GM19240 (cell line): ENCODE measurements around the gene PRLR.
"Not testable (repeated sequence)": the region's sequence is repeated elsewhere in the genome, so short reads cannot be mapped to it uniquely, and the experiment has no call there.

ENCODE experiments used
- DNase-seq: peaks from one replicate; pipeline ENCODE4 v3.0.0; 2011; ENCODE audit warnings: low spot score; ENCODE audit not compliant: insufficient read length

Gene PRLR

DNA sequence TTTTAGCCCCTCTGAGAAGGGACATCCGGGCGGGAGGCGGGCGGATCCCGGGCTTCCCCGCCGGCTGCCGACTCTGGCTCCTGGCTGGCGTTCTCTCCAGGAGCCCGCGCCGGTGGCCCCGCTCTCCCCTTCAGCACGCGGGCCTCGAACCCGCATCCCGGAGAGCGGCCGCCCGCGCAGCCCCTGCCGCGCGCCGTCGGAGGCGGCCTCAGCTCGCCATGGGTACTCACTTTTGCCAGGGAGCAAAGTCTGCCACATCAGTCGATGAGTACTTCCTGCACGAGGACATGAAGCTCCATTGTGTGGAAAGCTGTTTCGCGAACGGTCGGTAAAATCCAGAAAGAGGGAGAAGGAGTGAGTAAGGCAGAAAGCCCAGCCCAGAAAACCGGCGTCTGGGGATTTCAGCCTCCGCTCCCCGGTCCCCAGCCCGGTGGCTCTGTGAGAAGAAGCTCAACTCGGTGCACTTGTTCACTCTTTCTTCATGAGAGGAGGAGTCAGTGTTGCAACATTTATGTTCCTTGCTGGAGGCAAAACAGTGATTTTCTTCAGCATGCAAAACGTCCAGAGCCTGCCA lies at the start of gene PRLR:
TSS of gene PRLR (minus strand) at position 450 of the 574 bp plus-strand sequence. CDS start 140,867 bp downstream, outside the sequence.
- DNase-seq, result no peak

DNA sequence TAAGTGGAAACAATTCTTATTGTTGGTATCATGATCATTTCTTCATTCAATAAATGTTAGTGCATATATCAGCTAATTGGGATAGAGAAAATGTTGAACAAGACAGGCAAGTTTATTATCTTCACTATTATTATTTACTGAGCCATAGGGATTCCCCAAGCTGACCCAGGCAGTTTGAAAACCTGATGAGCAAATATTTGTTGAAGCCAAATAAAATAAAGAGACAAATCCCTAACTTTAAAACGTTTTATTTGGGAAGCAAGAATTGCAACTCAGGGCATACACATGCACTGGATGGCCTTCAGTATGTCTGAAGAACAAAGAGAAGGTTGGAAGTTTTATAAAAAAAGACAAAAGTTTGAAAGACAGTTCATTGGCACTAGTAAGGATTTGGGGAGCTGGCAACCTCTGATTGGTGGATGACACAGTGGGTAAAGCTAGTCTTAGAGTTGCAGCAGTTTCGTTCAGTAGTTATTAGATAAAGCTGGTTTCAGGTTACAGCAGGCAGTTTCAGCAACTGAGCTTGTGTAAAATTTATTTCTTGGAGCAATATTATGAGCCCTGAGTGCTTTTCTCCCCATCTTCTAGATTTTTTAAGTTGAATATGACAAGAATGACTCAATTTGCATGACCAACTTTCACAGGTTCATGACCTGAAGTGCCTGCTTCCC lies 44.7 kb upstream of the PRLR start:
- DNase-seq, result no peak

DNA sequence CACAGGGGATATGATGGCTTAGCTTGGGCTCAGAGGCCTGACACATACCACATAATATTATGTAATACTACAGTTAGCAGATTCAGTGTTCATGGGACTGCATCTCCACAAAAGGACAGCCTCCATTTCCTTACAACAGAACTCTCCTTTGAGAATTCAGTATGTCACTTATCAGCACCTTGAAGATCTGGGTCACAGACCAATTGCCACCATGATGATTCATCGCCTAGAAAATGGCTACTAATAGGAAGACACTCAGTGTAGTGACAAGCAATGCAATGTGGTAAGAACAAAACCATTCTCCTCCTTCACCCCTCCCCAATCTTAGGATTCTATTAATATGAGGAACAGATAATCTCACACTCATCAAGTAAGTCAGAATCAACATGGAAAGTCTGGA lies 38.7 kb upstream of the PRLR start:
- no peak for DNase-seq

DNA sequence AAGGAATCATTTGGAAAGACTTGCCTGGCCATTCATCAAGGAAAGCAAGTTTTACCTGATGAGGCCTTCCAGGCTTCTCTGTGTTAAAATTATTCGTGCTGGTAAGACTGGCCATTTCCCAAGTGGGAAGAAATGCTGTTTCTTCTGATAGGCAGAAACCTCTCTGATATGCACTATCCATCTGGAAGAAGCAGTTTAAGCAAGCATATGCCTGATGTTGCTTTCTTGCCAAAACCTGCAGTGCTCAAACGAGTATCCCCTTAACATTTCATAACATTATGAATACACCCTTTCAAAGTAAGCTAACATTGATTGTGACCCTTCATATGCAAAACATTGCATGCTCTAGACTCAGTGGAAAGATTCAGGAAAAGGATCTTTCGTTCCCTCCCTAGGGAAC lies 36.0 kb upstream of the PRLR start:
- DNase-seq, result no peak

DNA sequence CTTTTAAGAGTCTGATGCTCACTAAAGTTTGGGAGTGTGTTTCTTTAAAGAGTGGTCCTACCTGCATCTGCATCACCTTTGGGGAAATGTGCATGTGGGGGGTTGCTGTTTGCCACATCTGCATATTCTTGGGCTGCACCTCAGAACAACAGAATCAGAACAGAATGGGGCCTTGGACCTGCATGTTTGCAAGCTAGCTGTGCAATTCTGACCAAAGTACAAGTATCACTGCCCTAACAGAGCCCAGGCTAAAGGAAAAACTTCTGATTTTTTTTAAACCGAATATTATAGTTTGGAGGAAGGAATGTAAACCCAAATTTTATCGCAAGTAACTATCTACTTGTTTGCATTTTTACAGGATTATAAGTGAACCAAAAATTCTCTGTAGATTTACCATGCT lies 34.2 kb upstream of the PRLR start:
- no peak for DNase-seq

DNA sequence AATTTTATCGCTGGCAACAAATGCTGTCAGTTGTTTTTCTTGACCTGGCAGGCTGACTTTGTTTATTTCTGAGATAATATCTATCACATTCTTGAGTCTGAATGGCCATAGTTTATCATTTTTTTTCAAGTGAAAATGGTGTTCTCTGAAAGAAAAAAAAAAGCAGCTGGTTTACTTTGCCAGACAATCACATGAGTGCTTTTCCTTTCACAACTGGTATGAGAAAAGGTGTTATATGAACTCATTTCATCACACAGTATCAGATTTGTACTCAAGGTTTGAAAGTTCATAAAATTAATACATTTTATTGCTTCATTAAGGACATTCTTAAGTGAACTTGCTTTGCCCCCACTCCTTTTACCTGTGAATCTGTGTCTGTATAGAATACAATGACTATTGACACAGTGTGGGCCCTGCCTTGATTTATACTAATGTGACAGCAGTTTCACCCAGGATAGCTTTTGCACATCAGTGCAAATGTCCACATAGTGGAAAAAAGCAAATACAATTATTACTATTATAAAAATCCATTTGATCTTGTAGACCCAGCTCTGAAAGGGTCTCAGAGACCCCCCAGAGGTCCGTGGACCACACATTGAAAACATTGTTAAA lies 33.1 kb upstream of the PRLR start:
- no peak for DNase-seq

DNA sequence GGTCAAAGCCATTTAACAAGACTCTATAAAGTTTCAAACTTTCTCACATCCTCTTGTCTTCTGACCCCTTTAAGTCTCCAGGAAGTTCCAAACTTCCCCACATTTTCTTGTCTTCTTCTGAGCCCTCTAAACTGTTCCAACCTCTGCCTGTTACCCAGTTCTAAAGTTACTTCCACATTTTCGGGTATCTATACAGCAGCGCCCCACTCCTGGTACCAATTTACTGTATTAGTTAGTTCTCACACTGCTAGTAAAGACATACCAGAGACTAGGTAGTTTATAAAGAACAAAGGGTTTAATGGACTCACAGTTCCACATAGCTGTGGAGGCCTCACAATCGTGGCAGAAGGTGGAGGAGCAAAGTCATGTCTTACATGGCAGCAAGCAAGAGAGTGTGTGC lies 23.3 kb upstream of the PRLR start:
- DNase-seq, result no peak

DNA sequence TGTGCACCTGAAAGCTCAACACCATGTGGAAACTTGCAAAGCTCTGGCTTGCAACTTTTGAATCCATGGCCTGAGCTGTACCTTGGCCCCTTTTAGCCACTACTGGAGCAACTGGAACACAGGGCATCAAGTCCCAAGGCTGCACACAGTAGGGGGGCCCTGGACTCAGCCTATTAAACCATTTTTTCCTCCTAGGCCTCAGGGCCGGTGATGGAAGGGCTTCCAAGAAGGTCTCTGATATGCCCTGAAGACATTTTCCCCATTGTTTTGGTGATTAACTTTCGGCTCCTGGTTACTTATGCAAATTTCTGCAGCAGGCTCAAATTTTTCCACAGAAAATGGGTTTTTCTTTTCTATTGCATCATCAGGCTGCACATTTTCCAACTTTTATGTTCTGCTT lies 22.7 kb upstream of the PRLR start:
- DNase-seq, result no peak

DNA sequence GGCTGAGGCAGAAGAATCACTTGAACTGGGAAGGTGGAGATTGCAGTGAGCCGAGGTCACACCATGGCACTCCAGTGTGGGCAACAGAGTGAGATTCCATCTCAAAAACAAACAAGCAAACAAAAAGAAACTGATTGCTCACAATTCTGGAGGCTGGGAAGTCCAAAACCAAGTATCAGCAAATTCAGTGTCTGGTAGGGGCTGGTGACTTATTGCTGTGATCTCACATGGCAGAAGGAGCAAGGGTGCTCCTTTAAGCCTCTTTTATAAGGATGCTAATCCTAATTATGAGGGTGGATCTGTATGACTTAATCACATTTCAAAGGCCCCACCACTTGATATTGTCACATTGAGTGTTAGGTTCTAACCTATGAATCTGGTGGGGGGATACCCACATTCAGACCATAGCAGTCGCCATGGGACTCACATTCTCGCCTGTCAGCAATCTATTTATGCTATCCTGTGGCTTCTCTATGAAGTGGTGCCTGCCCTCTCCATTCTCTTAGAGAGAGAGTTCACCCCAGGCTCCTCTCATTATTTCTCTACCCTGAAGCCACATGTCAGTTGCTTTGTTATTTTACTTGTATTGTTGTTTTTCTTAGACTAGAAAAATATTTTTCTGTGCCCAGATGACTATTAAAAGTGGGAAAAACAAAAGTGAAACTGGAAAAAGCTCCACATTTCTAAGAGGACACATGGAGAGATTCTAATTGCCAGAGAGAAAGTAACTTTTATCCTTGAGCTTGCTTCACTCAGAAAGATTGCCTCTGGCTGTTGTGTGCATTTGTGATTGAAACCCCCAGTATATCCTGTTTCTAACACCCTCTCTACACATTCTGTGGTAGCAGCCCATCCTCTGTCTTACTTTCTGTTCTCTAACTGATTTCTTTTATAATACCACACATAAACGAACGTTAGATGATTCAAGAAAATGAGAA lies 18.8 kb upstream of the PRLR start:
- DNase-seq, result no peak

DNA sequence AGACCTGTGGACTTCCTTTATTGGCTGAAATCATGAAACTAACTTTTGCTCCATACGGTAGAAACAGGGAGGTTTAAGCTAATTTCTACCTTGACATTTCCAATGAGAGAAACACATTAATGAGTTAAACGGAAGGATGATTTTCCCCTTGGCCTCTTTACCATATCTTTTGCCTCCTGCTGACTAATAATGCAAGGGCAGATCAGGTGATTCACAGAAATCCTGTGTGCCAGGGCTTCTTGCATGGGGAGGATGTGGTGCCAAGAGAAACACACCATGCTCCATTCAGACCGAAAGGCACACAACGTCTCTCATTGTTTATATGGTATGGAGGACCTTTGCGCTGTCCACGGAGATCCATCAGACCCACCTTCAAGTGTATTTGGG lies 17.4 kb upstream of the PRLR start:
- no peak for DNase-seq

DNA sequence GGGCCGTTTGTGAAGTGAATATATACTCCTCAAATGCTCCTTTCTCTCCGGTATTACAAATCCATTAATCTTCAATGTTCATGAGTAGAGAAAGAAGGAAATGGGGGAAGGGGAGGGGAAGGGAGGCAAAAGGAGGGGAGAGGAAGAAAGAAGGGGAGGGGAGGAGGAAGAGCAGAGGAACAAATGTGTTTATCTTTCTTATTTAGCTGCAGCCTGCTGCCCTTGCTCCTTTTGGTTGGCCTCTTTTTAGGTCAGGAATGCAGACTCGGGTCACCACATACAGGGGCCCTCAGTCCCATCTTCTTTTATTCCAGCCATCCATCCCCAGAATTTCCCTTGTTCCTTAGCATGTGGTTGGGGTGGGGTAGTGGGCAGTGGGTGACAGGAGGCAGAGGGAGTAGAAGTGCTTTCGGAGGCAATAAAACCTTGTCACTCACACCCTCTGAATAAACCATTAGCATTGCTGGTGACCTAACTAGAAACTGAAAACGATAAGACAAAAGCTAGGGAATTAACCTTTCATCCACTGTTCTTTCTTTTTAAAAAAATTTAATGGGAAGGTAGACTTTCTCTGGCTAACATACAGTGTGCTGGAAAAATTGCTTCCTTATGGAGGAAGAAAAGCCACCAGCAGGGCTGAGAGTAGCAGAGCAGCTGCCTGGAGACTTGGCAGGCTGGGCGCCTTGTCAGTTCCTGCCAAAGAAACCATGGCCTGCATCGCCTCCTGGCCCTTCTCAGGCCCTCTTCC lies 16.8 kb upstream of the PRLR start:
- DNase-seq, result no peak

DNA sequence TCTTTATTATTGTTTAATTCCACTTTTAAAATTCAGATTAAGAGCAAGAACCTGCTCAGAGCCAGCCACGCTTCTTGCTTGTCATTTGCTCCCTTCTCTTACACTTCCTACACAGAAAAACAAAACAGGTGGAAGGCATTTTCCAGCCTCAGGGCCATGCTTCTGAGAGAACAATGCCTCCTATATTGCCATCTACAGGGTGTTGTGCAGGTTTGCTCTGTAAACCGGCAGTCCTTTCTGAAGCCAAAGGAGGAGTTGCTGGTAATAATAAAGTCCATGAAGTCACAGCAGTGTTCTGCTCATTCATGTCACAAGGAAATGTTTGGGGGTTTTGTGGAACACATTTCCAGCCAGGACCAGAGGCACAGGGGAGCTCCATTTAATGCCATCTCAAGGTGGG lies 16.1 kb upstream of the PRLR start:
- no peak for DNase-seq

DNA sequence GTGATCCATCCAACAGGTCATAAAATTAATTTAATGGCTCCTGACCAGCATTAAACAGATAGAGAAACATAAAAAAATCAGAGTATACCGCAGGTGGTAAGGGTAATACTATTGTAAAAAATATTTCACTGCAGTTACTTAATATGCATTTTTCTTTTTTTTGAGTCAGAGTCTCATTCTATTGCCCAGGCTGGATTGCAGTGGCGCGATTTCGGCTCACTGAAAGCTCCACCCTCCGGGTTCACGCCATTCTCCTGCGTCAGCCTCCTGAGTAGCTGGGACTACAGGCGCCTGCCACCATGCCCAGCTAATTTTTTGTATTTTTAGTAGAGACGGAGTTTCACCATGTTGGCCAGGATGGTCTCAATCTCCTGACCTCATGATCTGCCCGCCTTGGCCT lies 15.1 kb upstream of the PRLR start:
- not testable (repeated sequence) for DNase-seq

DNA sequence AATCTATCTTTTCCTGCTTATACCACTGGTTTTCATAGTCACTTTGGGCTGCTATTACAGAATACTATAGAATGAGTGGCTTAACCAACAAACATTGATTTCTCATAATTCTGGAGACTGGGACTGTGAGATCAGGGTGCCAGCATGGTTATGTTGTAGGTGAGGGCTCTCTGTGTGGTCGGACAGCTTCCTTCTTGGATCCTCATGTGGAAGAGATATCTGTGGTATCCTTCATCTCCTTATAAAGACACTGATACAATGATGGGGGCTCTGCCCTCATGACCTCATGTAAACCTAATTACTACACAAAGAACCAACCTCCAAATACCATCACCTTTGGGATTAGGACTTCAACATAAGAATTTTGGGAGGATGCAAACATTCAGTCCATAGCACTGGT lies 13.9 kb upstream of the PRLR start:
- no peak for DNase-seq

DNA sequence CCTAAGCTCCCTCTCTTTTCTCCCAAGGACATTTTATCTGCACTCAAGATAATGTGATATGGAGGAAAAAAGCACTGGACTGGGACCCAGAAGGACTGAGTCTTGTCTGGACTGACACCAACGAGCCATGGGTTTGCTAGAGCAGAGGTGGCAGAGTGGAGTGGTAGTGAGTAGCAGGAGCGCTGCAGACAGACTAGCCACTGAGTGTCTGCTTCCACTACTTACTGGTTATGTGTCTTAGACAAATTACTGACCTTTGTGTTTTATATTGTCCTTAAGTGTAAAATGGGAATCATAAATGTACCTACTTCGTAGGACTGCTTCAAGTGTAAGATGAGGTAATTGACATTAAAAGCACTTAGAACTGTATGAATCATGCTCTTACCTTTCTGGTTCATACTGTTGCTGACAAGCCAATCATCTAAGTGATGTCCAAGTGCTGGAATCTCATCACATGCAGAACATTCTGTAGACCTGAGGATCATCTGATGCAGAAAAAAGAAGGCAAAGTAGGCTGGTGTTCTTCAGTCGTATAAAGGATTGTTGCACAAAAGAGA lies 12.5 kb upstream of the PRLR start:
- no peak for DNase-seq

DNA sequence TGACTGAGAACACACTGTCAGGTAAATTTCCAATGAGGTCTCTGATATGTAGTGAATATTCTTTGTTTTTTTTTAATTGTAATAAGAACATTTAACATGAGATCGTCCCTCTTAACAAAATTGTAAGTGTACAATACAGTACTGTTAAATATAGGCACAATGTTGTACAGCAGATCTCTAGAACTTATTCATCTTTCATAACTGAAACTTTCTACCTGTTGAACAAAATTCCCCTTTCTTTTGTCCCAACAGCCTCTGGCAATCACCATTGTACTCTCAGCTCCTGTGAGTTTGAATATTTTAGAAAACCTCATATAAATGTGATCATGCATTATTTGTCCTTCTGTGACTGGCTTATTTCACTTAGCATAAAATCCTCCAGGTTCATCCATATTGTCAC lies 10.6 kb upstream of the PRLR start:
- DNase-seq, result no peak

DNA sequence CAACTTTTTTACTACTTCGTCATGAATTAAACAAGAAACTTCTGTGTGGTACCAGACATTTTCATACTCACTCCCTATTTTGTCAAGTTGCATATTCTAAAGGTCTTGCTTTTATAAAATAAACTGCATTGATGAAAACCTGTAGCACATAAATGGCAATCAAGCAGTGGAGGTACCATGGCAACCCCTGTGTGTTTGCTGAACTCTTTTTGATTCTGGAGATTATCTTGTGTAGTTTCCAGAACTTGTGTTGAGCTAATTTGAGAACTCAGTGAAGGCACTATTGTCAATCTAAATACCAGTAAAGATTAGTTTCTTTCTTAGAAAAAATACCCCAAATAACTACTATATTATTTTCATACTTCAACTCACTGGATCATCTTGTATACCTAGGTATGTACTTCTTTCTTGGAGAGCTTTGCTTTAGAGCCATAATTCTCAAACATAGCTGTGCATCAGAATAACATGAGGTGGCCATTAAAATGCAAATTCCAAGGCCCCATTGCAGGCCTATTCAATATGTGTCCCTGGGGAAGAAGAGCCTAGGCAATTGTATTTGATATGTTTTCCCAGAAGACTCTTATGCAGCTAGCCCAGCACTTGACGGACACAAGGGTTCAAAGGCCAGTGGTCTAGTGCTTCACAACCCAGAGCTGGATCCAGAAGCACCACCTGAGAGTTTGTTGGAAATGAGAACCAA lies 9.8 kb upstream of the PRLR start:
- DNase-seq, result no peak

DNA sequence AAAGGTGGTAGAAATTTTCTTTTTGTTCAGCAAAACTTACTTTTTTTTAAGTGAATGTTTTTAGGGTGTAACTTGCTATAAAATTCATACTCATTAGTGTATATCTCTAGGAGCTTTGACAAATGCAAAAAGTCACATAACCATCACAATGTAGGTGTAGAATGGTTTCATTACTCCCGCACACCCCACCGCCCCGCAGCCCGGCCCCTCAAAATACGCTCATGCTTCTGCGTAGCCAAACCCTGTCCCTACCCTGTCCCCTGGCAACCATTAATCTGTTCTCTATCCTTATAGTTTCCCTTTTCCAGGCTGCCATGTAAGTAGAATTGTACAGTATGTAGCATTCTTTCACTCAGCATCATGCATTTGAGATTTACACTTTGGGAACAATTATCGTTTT lies 9.2 kb upstream of the PRLR start:
- DNase-seq, result no peak

DNA sequence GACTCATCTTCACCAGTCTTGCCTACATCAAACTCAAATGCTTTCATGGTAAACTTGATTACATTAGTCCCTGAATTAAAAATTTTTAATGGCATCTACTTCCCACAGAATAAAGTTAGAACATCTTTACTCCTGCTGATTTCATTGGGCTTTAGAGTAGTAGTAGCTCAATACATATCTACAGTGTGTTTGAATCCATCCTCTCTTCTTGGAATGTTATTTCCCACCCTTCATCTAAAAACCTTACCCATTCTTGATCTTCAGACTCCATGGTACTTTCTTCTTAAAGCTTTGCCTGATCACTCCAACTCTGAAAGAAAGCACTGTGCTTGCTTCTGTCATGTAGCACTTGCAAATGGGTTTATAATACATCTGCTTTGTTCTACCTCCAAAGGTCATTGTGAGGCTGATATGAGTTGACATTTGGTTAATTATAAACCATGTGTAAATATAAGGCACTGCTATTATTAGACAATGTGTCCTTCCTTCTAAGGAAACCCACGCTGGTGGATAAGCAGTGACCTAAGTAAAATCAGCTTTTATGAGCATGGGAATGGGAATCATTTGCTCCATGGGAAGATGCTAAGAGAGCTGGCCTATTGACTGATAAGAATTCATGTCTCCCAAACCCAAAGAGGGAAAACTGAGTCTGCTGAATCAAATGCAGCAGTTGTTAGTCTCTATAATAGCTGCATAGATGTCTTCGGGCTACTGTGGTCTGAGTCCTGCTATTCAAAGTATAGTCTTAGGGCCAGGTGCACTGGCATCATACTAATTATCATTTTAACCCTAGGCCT lies 7.5 kb upstream of the PRLR start:
- DNase-seq, result no peak

DNA sequence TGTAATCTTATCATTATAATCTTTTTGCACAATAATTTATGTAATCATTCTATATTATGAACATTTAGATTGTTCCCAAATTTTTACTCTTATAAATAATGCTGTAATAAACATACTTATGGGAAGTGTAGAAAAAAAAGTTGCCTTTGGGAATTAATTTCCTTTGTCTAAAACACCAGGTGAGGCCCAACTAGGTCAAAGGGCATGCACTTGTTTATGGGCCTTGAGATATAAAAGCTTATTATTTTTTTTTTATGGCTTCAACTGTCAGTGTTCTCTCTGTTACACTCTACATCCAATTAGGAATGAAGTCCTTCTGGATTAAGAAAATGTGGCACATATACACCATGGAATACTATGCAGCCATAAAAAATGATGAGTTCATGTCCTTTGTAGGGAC lies 6.5 kb upstream of the PRLR start:
- DNase-seq, result no peak
